ENCODE data around the gene NPIPA2.
"Not testable (repeated sequence)": the region's sequence is repeated elsewhere in the genome, so short reads cannot be mapped to it uniquely, and the experiment has no call there.

GRCh38 chr16:14703156-14704011, 38.9 kb upstream of the NPIPA2 start, which contains the start of gene NPIPA3:
- not testable (repeated sequence) for TF ChIP-seq CTCF (IDR thresholded peaks at IDR 0.05; ENCODE audit: insufficient read depth, low read length, poor library complexity, severe bottlenecking); EZH2phosphoT487 (conservative IDR thresholded peaks at IDR 0.05; ENCODE audit: low read length)
